ENCODE data around the gene CCDC9B. TPM values are rescaled to one million over a fixed set of nuclear protein-coding genes. Genes with fewer than 3 reads are reported as not detected.

The CCDC9B gene
- total RNA-seq, 1 experiment from 2014 or later: 1.4 TPM

DNA sequence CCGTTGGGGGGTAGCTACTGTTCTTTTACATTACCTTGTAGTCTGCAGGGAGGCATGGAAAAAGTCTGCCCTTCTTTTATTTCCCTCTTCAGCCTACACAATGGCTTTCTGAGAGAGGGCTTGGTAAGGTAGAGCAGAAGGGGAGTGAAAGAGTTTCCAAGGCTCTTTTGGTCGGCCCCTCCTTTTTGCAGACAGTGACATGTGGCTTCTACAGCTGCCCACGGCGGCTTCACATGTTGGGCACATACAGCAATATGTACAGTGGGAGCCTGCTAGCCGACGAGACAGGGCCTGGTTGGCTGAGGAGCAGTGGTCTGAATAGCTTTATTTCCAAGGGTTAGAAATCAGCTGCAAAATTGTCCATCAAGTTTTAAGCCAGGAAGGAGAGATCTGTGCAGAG, 13.3 kb downstream of the CCDC9B start (continued):
- TF ChIP-seq ZBTB21 (CRISPR knock-in tag; IDR thresholded peaks at IDR 0.05; ENCODE audit: borderline replicate concordance) (no peak), SP1 (CRISPR knock-in tag; conservative IDR thresholded peaks at IDR 0.05) (no peak), CREB1 (CRISPR knock-in tag; IDR thresholded peaks at IDR 0.05) (no peak), ZNF263 (CRISPR knock-in tag; IDR thresholded peaks at IDR 0.05; ENCODE audit: low read depth) (no peak)

DNA sequence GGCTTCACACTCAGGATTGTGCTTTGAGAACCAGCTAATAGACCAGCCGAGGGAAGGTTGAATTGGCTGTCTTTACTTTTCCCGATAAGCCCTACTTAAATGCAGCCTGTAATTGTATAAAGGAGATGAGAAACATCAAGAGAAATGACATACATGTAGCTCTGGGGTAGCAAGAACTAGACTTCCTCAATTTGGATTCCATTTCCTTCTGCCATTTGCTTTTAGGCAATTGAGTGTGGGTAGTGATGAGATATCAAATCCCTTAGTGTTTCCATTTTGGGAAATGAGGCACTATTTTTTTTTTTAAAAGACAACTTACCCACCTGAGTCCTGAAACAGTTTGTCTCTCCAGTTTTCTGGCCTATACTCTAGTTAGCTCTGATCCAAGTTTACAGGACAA, 15.0 kb downstream of the CCDC9B start:
- no peak for TF ChIP-seq ZBTB21 (CRISPR knock-in tag; IDR thresholded peaks at IDR 0.05; ENCODE audit: borderline replicate concordance)
- TF ChIP-seq ZNF671 (CRISPR knock-in tag; IDR thresholded peaks at IDR 0.05): no peak
- TF ChIP-seq MXD4 (CRISPR knock-in tag; IDR thresholded peaks at IDR 0.05; ENCODE audit: borderline replicate concordance): no peak
- TF ChIP-seq, protein P1, sequence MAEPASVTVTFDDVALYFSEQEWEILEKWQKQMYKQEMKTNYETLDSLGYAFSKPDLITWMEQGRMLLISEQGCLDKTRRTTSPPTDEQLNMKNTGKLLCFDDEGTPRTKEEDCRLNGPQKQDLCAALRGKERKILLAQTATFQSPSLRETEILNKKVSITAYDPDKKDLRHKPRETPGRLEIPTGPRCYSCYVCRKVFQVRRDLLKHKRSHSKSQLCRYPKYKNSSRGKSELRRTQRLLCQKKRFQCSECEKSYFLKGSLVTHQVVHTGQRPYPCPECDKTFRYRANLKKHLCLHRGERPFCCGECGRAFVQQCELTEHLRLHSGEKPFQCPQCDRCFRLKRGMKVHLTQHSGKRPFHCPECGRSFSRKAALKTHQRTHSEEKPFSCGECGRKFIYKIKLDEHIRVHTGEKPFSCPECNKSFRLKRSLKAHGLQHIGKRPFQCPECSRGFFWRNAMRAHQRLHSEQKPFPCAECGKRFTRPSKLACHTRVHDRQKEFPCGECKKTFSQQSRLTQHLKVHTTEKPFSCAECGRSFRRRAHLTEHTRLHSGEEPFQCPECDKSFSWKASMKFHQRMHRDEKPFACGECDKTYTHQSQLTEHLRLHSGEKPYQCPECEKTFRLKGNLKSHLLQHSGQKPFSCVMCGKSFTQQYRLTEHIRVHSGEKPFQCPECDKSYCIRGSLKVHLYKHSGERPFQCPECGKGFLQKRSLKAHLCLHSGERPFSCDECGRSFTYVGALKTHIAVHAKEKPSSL (CRISPR knock-in tag; conservative IDR thresholded peaks at IDR 0.05): no peak
- TF ChIP-seq ELF4 (CRISPR knock-in tag; IDR thresholded peaks at IDR 0.05; ENCODE audit: low read depth): no peak
- TF ChIP-seq ZNF317 (CRISPR knock-in tag; IDR thresholded peaks at IDR 0.05; ENCODE audit: borderline replicate concordance, low read depth): no peak
- Mint-ChIP-seq H3K27me3 (ENCODE audit: low read depth) (peaks cover 25% of the 10 kb centered on the region), H3K36me3 (peaks cover 12% of the 10 kb centered on the region; the same call in 1 of the 2 replicates), H3K4me1 (peaks cover 64% of the 10 kb centered on the region), H3K4me3 (peak overlapping the region; percentile 67), H3K27ac (no peak overlapping the region), H3K9me3 (peaks cover 4% of the 10 kb centered on the region; the same call in 1 of the 2 replicates)
- ChIA-PET POLR2A (interaction anchor here (0.9 to 1.2 kb wide), 2 partner anchors 45 to 114 kb away, joined by 3 read pairs; no protein-coding TSS in a partner anchor), CTCF (interaction anchor here (2.1 to 8.3 kb wide), 5 partner anchors 13 to 52 kb away, joined by 7 to 234 read pairs (median 47); partner anchors contain the start of genes CCDC9B and PLCB2)
- DNase-seq (ENCODE audit: low spot score) (no peak), ATAC-seq (no peak)

DNA sequence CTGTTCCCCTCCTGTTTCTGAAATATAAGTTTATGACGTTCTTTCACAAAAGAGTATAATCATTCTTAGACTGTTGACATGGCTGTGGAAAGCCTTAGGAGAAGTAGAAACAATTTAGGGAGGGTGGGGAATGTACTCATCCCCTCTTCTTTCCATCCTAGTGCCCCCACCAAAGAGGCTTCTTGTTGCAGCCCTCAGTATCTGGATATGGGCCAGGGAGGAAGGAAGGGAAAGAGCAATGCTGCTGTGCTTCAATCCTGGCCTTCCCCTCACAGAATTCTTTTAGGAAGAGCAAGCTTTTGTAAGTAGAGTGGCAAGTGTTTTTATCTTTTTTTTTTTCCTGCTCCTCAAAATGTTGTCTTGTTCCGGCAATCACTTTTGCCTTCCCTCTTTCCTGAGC, 15.6 kb downstream of the CCDC9B start:
- DNase-seq (ENCODE audit: low spot score) (no peak), ATAC-seq (no peak)
- Mint-ChIP-seq H3K4me1 (peaks cover 69% of the 10 kb centered on the region), H3K36me3 (peaks cover 12% of the 10 kb centered on the region; the same call in 1 of the 2 replicates), H3K4me3 (peak overlapping the region; percentile 67), H3K27ac (no peak overlapping the region), H3K27me3 (ENCODE audit: low read depth) (peaks cover 25% of the 10 kb centered on the region), H3K9me3 (peaks cover 4% of the 10 kb centered on the region; the same call in 1 of the 2 replicates)
- ChIA-PET POLR2A (interaction anchor here (0.9 kb wide), 1 partner anchor 45 kb away, joined by 3 read pairs; no protein-coding TSS in a partner anchor), CTCF (interaction anchor here (0.6 to 8.3 kb wide), 7 partner anchors 14 to 114 kb away, joined by 3 to 234 read pairs (median 33); partner anchors contain the start of genes CCDC9B and PLCB2)
- TF ChIP-seq, protein P2, sequence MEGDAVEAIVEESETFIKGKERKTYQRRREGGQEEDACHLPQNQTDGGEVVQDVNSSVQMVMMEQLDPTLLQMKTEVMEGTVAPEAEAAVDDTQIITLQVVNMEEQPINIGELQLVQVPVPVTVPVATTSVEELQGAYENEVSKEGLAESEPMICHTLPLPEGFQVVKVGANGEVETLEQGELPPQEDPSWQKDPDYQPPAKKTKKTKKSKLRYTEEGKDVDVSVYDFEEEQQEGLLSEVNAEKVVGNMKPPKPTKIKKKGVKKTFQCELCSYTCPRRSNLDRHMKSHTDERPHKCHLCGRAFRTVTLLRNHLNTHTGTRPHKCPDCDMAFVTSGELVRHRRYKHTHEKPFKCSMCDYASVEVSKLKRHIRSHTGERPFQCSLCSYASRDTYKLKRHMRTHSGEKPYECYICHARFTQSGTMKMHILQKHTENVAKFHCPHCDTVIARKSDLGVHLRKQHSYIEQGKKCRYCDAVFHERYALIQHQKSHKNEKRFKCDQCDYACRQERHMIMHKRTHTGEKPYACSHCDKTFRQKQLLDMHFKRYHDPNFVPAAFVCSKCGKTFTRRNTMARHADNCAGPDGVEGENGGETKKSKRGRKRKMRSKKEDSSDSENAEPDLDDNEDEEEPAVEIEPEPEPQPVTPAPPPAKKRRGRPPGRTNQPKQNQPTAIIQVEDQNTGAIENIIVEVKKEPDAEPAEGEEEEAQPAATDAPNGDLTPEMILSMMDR (IDR thresholded peaks at IDR 0.05): no peak
- TF ChIP-seq ZNF232 (CRISPR knock-in tag; IDR thresholded peaks at IDR 0.05) (no peak), ZNF532 (CRISPR knock-in tag; IDR thresholded peaks at IDR 0.05; ENCODE audit: borderline replicate concordance) (no peak)

All from WTC11 (cell line).